Heart left ventricle (tissue), 16 donors: ENCODE results near the gene BMERB1. TPM values are rescaled to one million over a fixed set of nuclear protein-coding genes. Genes with fewer than 3 reads are reported as not detected.
"Not testable (repeated sequence)": the region's sequence is repeated elsewhere in the genome, so short reads cannot be mapped to it uniquely, and the experiment has no call there.

ENCODE experiments used
- ATAC-seq, 4 donors: fragments of 200-7000 bp; cut with Tn5 transposase; one replicate each; pipeline ENCODE4 v1.9.1; 2020 to 2022; ENCODE audit warnings: moderate library complexity in 4 of 4, mild to moderate bottlenecking in 3 of 4, moderate number of reproducible peaks in 1 of 4
- DNase-seq, 5 donors: peaks; one replicate each; pipeline ENCODE4 v3.0.0-alpha.2; 2020
- H3K27ac ChIP-seq, 12 donors: fragments of 200-600 bp; sonication (generic) in 4 of 12; one replicate each; pipeline versions ENCODE4 v1.5.0 to v1.8.0; 2016 to 2022; ENCODE audit warnings: mild to moderate bottlenecking in 2 of 12
- H3K27me3 ChIP-seq, 9 donors: fragments of 200-600 bp; sonication (generic) in 2 of 9; one replicate each; pipeline versions ENCODE4 v1.5.1 to v1.8.0; 2016 to 2022; ENCODE audit warnings: mild to moderate bottlenecking in 3 of 9
- H3K36me3 ChIP-seq, 9 donors: fragments of 200-600 bp; sonication (generic) in 2 of 9; one replicate each; pipeline versions ENCODE4 v1.5.0 to v1.8.0; 2018 to 2022; ENCODE audit warnings: mild to moderate bottlenecking in 2 of 9
- H3K4me1 ChIP-seq, 12 donors: fragments of 200-600 bp; sonication (generic) in 4 of 12; one replicate each; pipeline versions ENCODE4 v1.5.0 to v1.8.0; 2016 to 2022; ENCODE audit warnings: mild to moderate bottlenecking in 3 of 12
- H3K4me3 ChIP-seq, 12 donors: fragments of 200-600 bp; sonication (generic) in 4 of 12; one replicate each; pipeline versions ENCODE4 v1.5.0 to v1.8.0; 2017 to 2022; ENCODE audit warnings: mild to moderate bottlenecking in 9 of 12, moderate library complexity in 4 of 12
- H3K9me3 ChIP-seq, 12 donors: fragments of 200-600 bp; sonication (generic) in 4 of 12; one replicate each; pipeline versions ENCODE4 v1.5.0 to v1.8.0; 2016 to 2022; ENCODE audit warnings: mild to moderate bottlenecking in 1 of 12
- CTCF ChIP-seq, 12 donors: fragments of 200-600 bp; sonication (generic) in 4 of 12; IDR thresholded peaks; one replicate each; pipeline versions ENCODE4 v1.5.0 to v1.8.0; 2018 to 2022; ENCODE audit warnings: antibody characterized with exemption in 12 of 12, mild to moderate bottlenecking in 5 of 12
- POLR2A ChIP-seq, 2 donors: fragments of 450-650 bp; IDR thresholded peaks; one replicate each; pipeline ENCODE4 v1.6.1; 2017; ENCODE audit warnings: antibody characterized with exemption in 2 of 2, mild to moderate bottlenecking in 2 of 2, moderate library complexity in 2 of 2
- WGBS, 4 donors: extraction: QIAGEN DNeasy Blood & Tissue Kit in 2 of 4; methylation state at CpG; one replicate each; pipeline versions ENCODE4 v1.1.5 to v1.1.7; 2013 to 2018; 5-methylcytosine and 5-hydroxymethylcytosine counted together
- intact Hi-C, 10 donors: fragments of 100-400 bp; cut with DNase I; formaldehyde crosslinking; loops; one replicate each; pipeline versions ENCODE4 v1.11.1 to v1.14.2; 2022
- polyA plus RNA-seq, 2 donors: library from polyadenylated mRNA; stranded (reverse); fragments of 200-250 nt; gene quantifications; one replicate each; pipeline ENCODE4 v1.2.3, GENCODE V29; 2013
- total RNA-seq, 9 donors: library from RNA; depleted of rRNA in 2 of 9; stranded (reverse); fragments of >200 nt in 2 of 9; fragmentation: NEBNext Ultra II Directional in 3 of 9; extraction: Animal tissue kit (Norgen Biotek cat#: 25700) in 3 of 9; gene quantifications; one replicate each; pipeline versions ENCODE4 v1.1.0 to v1.2.4, GENCODE V29; 2016 to 2023
- donor health status: ischemic (EF 13 %, LVEDD 7.1; RV severe dilation, severe dysfunction).
- donor health status: healthy with polysubstance abuse.
- donor health status: DM: no; HTN: yes; CAD: no.
- donor health status: DM: no; HTN: no; CAD: no.
- donor health status: ischemic (EF 25% LVEDD 6.9; RV normal size, moderate dysfunction).
- donor health status: ischemic (EF 25% LVEDD 5.7; RV mildly dilated, moderate dysfunction).
- donor health status: healthy.
- donor health status: DM: yes; HTN: yes; CAD: no.
- donor health status: ischemic (EF 35%, LVEDD 5.7; RV mildly dilated, moderate dysfunction).
- donor health status: nonischemic (EF 11% LVEDD 7.7; RV severe dilation, severe dysfunction).
- donor health status: DM: yes; HTN: yes; CAD: no.
- donor health status: PGD.
- donor health status: ischemic (EF 29% LVEDD 5.4; RV normal size, mild dysfunction).
- donor health status: nonischemic (EF 23%, LVEDD 6.1; RV moderate dilation, normal function).

Gene BMERB1
- total and polyA plus RNA-seq, 11 donors, result 20.8 to 105 (median 70.5) TPM

GRCh38 chr16:15545544-15545943, 111.2 kb downstream of the BMERB1 start:
- no peak overlapping the region for H3K4me3 ChIP-seq
- H3K9me3 ChIP-seq, result peaks cover 0 to 13% (median 0%) of the 10 kb centered on the region in 12 donors
- no peak for DNase-seq
- 93 to 97% (median 96%) methylated on average over 2 of the region's 2 CpGs for WGBS, 4 donors
- no peaks in the 10 kb centered on the region for H3K27me3 ChIP-seq
- ATAC-seq, result no peak
- peaks cover 0 to 3% (median 0%) of the 10 kb centered on the region in 12 donors for H3K4me1 ChIP-seq
- no peaks in the 10 kb centered on the region for H3K36me3 ChIP-seq
- H3K27ac ChIP-seq, result no peak overlapping the region
- TF ChIP-seq POLR2A (IDR thresholded peaks at IDR 0.05) (no peak), CTCF (IDR thresholded peaks at IDR 0.05) (no peak)
- intact Hi-C loops, result loop anchor here in 4 of 10 donors (5.0 to 10.0 kb wide), 4 partner anchors 91 to 121 kb away; partner anchors contain the start of gene BMERB1 (in 1 of the 4)

- not testable (repeated sequence) for DNase-seq, H3K36me3 ChIP-seq, H3K4me3 ChIP-seq, ATAC-seq, H3K27ac ChIP-seq, H3K27me3 ChIP-seq
- intact Hi-C loops, result loop anchor here in 4 of 10 donors (5.0 to 10.0 kb wide), 4 partner anchors 92 to 122 kb away; partner anchors contain the start of gene BMERB1 (in 1 of the 4)
- H3K9me3 ChIP-seq, result peaks cover 0 to 13% (median 0%) of the 10 kb centered on the region in 12 donors
- 94 to 95% (median 95%) methylated on average over 13 of the region's 13 CpGs for WGBS, 4 donors
- H3K4me1 ChIP-seq, result peaks cover 0 to 12% (median 2%) of the 10 kb centered on the region in 12 donors
Observed at GRCh38 chr16:15547072-15547767, 112.8 kb downstream of the BMERB1 start.

GRCh38 chr16:15547768-15548096, 113.3 kb downstream of the BMERB1 start:
- Histone ChIP-seq H3K4me1 (peaks cover 0 to 12% (median 2%) of the 10 kb centered on the region in 12 donors), H3K4me3 (no peak overlapping the region), H3K27ac (no peak overlapping the region), H3K27me3 (no peaks in the 10 kb centered on the region), H3K9me3 (peaks cover 0 to 10% (median 0%) of the 10 kb centered on the region in 12 donors), H3K36me3 (no peaks in the 10 kb centered on the region)
- no peak for TF ChIP-seq CTCF (IDR thresholded peaks at IDR 0.05)
- TF ChIP-seq POLR2A (IDR thresholded peaks at IDR 0.05), result no peak
- intact Hi-C loops, result loop anchor here in 4 of 10 donors (5.0 to 10.0 kb wide), 4 partner anchors 93 to 123 kb away; partner anchors contain the start of gene BMERB1 (in 1 of the 4)
- no peak for ATAC-seq
- no peak for DNase-seq
- 91 to 97% (median 95%) methylated on average over 6 of the region's 6 CpGs for WGBS, 4 donors

GRCh38 chr16:15548482-15548891, 114.1 kb downstream of the BMERB1 start:
- DNase-seq, result no peak
- no peaks in the 10 kb centered on the region for H3K27me3 ChIP-seq
- WGBS, 4 donors, result 80 to 85% (median 83%) methylated on average over 3 of the region's 3 CpGs
- no peaks in the 10 kb centered on the region for H3K36me3 ChIP-seq
- intact Hi-C loops, result loop anchor here in 4 of 10 donors (5.0 to 10.0 kb wide), 4 partner anchors 94 to 124 kb away; partner anchors contain the start of gene BMERB1 (in 1 of the 4)
- peaks cover 0 to 3% (median 0%) of the 10 kb centered on the region in 12 donors for H3K9me3 ChIP-seq
- peaks cover 0 to 12% (median 2%) of the 10 kb centered on the region in 12 donors for H3K4me1 ChIP-seq
- no peak for TF ChIP-seq CTCF (IDR thresholded peaks at IDR 0.05)
- no peak for TF ChIP-seq POLR2A (IDR thresholded peaks at IDR 0.05)
- no peak overlapping the region for H3K27ac ChIP-seq
- no peak overlapping the region for H3K4me3 ChIP-seq
- no peak for ATAC-seq
